Retina (tissue), 1 donor: ENCODE data around the gene KRCC1.
"Not testable (repeated sequence)": the region's sequence is repeated elsewhere in the genome, so short reads cannot be mapped to it uniquely, and the experiment has no call there.

ENCODE experiments used
- DNase-seq: peaks from one replicate; pipeline ENCODE4 v3.0.0-alpha.2; 2016

KRCC1 gene

DNA sequence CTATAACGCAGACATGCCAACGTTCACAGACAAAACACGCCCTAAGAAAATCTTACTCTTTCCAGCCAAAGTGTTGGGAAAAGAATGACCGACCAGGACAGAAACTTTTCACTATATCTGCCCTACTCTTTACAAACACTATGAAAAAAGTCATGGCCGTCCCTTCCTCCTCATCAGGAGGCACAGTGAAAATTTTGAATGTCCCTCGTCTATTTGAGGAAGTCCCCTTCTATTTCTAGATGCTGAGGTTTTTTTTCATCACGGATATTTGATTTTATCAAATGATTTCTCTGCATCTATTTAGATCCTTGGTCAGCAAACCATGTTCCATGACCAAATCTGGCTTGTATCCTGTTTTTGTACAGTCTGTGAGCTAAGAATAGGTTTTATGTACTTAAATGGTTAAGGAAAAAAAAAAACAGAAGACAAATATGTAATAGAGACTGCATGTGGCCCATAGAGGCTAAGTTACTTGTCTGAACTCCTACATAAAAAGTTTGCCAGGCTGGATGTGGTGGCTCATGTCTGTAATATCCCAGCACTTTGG, 61.2 kb downstream of the KRCC1 start:
- DNase-seq, result not testable (repeated sequence)

DNA sequence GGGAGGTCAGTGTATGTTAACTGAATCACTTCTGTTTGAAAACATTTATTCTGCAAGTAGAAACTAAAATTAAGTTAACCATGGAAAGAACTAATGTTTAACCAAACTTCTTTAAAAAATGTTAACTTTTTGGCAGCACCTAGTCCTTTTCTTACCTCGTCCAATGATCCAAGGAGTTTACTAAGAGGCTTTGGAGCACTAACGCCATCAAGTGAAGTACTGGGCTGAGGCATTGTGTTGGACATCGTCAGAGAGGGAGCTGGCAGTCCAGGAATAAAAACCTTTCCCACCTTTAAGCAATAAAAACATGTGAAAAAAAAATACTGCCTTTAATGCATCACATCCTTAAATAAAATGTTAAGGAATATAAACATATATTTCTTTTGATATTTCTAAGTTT, 63.0 kb downstream of the KRCC1 start:
- not testable (repeated sequence) for DNase-seq

DNA sequence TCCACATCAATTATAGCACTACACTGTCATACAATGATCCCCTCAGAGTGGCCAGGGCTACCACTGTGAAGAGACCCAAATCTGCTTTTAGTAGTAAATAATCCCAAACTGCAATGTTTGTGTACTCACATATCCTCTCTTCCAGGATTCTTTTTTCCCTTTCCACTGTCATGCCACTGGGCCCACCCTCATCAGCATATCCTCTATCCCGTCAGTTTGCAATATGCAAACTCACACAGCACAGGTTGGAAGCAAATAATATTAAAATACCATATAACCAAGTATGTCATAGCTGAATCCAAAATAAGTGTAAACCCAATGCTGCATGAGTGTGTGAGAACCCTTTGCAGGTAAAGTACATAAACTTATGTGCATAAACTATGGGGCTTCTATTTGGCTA, 68.1 kb downstream of the KRCC1 start:
- not testable (repeated sequence) for DNase-seq

DNA sequence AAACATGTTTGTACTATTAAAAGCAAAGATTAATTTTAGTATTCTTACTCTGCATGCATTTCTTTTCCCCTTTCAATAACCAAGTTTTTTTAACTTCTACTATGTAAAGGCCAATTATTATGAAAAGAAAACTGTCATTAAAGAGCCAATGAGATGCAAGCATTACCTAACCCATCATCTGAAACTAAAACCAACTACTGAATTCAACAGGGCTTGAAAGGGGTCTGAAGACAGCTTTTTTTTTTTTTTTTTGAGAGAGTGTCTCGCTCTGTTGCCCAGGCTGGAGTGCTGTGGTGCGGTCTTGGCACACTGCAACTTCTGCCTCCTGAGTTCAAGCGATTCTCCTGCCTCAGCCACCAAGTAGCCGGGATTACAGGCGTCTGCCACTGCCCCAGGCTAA, 69.7 kb downstream of the KRCC1 start:
- DNase-seq, result not testable (repeated sequence)

DNA sequence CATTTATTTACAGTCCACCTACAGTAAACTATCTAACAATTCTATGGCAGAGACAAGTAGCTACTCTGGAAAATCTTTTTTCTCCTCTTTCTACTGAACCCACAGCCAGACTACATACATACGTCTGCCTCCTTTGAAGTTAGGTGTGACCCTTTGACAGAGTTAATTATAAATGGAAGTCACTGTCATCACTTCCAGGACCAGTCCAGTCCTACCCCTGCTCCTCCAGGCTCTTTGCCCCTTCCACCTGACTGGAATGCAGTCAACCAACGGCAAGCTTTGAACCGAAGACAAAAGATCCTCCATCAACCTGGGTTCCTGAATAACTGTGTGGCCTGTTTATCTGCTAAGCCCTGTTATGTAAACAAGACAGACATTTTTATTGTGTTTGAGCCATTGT, 74.4 kb downstream of the KRCC1 start:
- not testable (repeated sequence) for DNase-seq
